Measurements from ENCODE around the gene IL13. TPM values are rescaled to one million over a fixed set of nuclear protein-coding genes. Genes with fewer than 3 reads are reported as not detected.

The IL13 gene
- polyA plus RNA-seq, 1 donor (not counting 4 experiments of a cell fraction or from before 2014, with no cell fraction given): not detected

DNA sequence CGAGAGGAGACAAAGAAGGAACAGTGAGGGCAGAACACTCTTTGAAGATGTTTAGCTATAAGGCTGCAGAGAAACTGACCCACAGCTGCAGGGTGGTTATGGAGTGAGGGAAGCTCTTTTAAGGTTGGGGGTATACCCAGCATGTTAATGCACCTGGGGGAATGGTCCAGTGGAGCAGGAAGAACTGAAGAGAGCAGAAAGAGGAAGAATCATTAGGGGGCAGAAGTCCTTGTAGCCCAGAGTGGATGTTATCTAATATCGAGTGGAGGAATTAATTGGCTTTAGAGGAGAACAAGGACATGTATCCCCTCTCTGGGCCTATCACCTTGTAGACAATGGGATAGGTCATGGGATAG lies 23.5 kb downstream of the IL13 start:
- no peaks in the 10 kb centered on the region for H4K20me1 ChIP-seq (ENCODE audit: control insufficient read depth, extremely low read depth, insufficient read depth, low read length)
- no peak overlapping the region for H3K27ac ChIP-seq (ENCODE audit: control insufficient read depth, insufficient read depth, low read length)
- DNase-seq (ENCODE audit: low read depth, low spot score) (no peak), FAIRE-seq (no peak)
- no peaks in the 10 kb centered on the region for H3K9me1 ChIP-seq (ENCODE audit: control insufficient read depth, extremely low read depth, insufficient read depth, low read length)
- no peaks in the 10 kb centered on the region for H3K79me2 ChIP-seq (ENCODE audit: control insufficient read depth, insufficient read depth, low read length)
- peaks cover 10% of the 10 kb centered on the region for H3K4me1 ChIP-seq (ENCODE audit: control insufficient read depth, extremely low read depth, insufficient read depth, low read length)
- TF ChIP-seq EZH2 (IDR thresholded peaks at IDR 0.05; ENCODE audit: low read length) (no peak), CTCF (optimal IDR thresholded peaks at IDR 0.05 in 1 of 3, IDR thresholded peaks at IDR 0.05 in 1 of 3, conservative IDR thresholded peaks at IDR 0.05 in 1 of 3; ENCODE audit: extremely low read depth in 1 of 3, insufficient read depth in 2 of 3, low read length in 3 of 3) (no peak)
- H3K4me2 ChIP-seq (ENCODE audit: control insufficient read depth, extremely low read depth, insufficient read depth, low read depth, low read length): no peak overlapping the region
- H3K9ac ChIP-seq (ENCODE audit: control insufficient read depth, extremely low read depth, insufficient read depth, low read length): no peak overlapping the region
- no peak overlapping the region for H3K4me3 ChIP-seq (ENCODE audit: control insufficient read depth in 2 of 3, extremely low read depth in 1 of 3, insufficient read depth in 2 of 3, low read depth in 1 of 3, low read length in 3 of 3)
- no peaks in the 10 kb centered on the region for H3K36me3 ChIP-seq (ENCODE audit: control insufficient read depth in 2 of 2, extremely low read depth in 1 of 2, insufficient read depth in 2 of 2, low read length in 2 of 2)
- H3K9me3 ChIP-seq (ENCODE audit: control insufficient read depth, low read depth, low read length): no peaks in the 10 kb centered on the region
- H3K27me3 ChIP-seq (ENCODE audit: control insufficient read depth, extremely low read depth, insufficient read depth, low read length): no peaks in the 10 kb centered on the region
- no peak overlapping the region for H2AFZ ChIP-seq (ENCODE audit: control insufficient read depth, low read length)
- dilution Hi-C loops (cut with MboI; ENCODE audit: extremely low pct_ligation_motif_present, low sequenced_read_pairs): no loop called here

- no peak for FAIRE-seq
- no peaks in the 10 kb centered on the region for H4K20me1 ChIP-seq (ENCODE audit: control insufficient read depth, extremely low read depth, insufficient read depth, low read length)
Measured at GRCh38 chr5:132681983-132682382, 24.0 kb downstream of the IL13 start.

More at GRCh38 chr5:132681983-132682382, 24.0 kb downstream of the IL13 start:
- Histone ChIP-seq H3K9ac (ENCODE audit: control insufficient read depth, extremely low read depth, insufficient read depth, low read length) (no peak overlapping the region), H3K4me1 (ENCODE audit: control insufficient read depth, extremely low read depth, insufficient read depth, low read length) (peaks cover 6% of the 10 kb centered on the region), H3K27me3 (ENCODE audit: control insufficient read depth, extremely low read depth, insufficient read depth, low read length) (no peaks in the 10 kb centered on the region), H3K36me3 (ENCODE audit: control insufficient read depth in 2 of 2, extremely low read depth in 1 of 2, insufficient read depth in 2 of 2, low read length in 2 of 2) (no peaks in the 10 kb centered on the region), H3K4me3 (ENCODE audit: control insufficient read depth in 2 of 3, extremely low read depth in 1 of 3, insufficient read depth in 2 of 3, low read depth in 1 of 3, low read length in 3 of 3) (no peak overlapping the region), H3K79me2 (ENCODE audit: control insufficient read depth, insufficient read depth, low read length) (no peaks in the 10 kb centered on the region), H3K27ac (ENCODE audit: control insufficient read depth, insufficient read depth, low read length) (no peak overlapping the region), H3K4me2 (ENCODE audit: control insufficient read depth, extremely low read depth, insufficient read depth, low read depth, low read length) (no peak overlapping the region), H2AFZ (ENCODE audit: control insufficient read depth, low read length) (no peak overlapping the region), H3K9me1 (ENCODE audit: control insufficient read depth, extremely low read depth, insufficient read depth, low read length) (no peaks in the 10 kb centered on the region), H3K9me3 (ENCODE audit: control insufficient read depth, low read depth, low read length) (no peaks in the 10 kb centered on the region)
- TF ChIP-seq CTCF (optimal IDR thresholded peaks at IDR 0.05 in 1 of 3, IDR thresholded peaks at IDR 0.05 in 1 of 3, conservative IDR thresholded peaks at IDR 0.05 in 1 of 3; ENCODE audit: extremely low read depth in 1 of 3, insufficient read depth in 2 of 3, low read length in 3 of 3) (no peak), EZH2 (IDR thresholded peaks at IDR 0.05; ENCODE audit: low read length) (no peak)
- DNase-seq (ENCODE audit: low read depth, low spot score): no peak
- dilution Hi-C loops (cut with MboI; ENCODE audit: extremely low pct_ligation_motif_present, low sequenced_read_pairs): no loop called here

All from keratinocyte (primary cell).